ENCODE measurements around the gene CSF2.
A peak's percentile ranks its signal among the peaks of the same experiment; 100 is the strongest.
"Not testable (repeated sequence)": the region's sequence is repeated elsewhere in the genome, so short reads cannot be mapped to it uniquely, and the experiment has no call there.

The CSF2 gene

GRCh38 chr5:132094393-132095076 lies 20.9 kb downstream of the CSF2 start:
- peak; percentile 81 for DNase-seq

GRCh38 chr5:132095077-132095410 lies 21.5 kb downstream of the CSF2 start:
- DNase-seq: no peak

GRCh38 chr5:132095424-132095972 lies 21.9 kb downstream of the CSF2 start:
- DNase-seq: no peak

GRCh38 chr5:132096904-132097303 lies 23.3 kb downstream of the CSF2 start:
- no peak for DNase-seq

GRCh38 chr5:132098151-132098594 lies 24.6 kb downstream of the CSF2 start:
- peak; percentile 31 for DNase-seq

- no peak for DNase-seq
Observed at GRCh38 chr5:132098621-132099020, 25.0 kb downstream of the CSF2 start.

GRCh38 chr5:132099076-132099748 lies 25.6 kb downstream of the CSF2 start:
- no peak for DNase-seq

GRCh38 chr5:132099905-132100304 lies 26.3 kb downstream of the CSF2 start:
- DNase-seq: no peak

GRCh38 chr5:132100672-132101261 lies 27.2 kb downstream of the CSF2 start:
- DNase-seq: no peak

- no peak for DNase-seq
Observed at GRCh38 chr5:132101385-132101880, 27.8 kb downstream of the CSF2 start.

GRCh38 chr5:132102101-132102701 lies 28.6 kb downstream of the CSF2 start:
- no peak for DNase-seq

GRCh38 chr5:132102944-132103331 lies 29.3 kb downstream of the CSF2 start:
- DNase-seq: no peak

- DNase-seq: peak; percentile 58
Observed at GRCh38 chr5:132103332-132103951, 29.9 kb downstream of the CSF2 start.

- no peak for DNase-seq
Observed at GRCh38 chr5:132103969-132104391, 30.4 kb downstream of the CSF2 start.

- DNase-seq: no peak
Observed at GRCh38 chr5:132104556-132104955, 31.0 kb downstream of the CSF2 start.

GRCh38 chr5:132105688-132106087 lies 32.1 kb downstream of the CSF2 start:
- no peak for DNase-seq

GRCh38 chr5:132108495-132108894 lies 34.9 kb downstream of the CSF2 start:
- not testable (repeated sequence) for DNase-seq

- not testable (repeated sequence) for DNase-seq
Observed at GRCh38 chr5:132108957-132109356, 35.4 kb downstream of the CSF2 start.

- DNase-seq: no peak
Observed at GRCh38 chr5:132109494-132110053, 36.0 kb downstream of the CSF2 start.

GRCh38 chr5:132110195-132110594 lies 36.6 kb downstream of the CSF2 start:
- DNase-seq: no peak

GRCh38 chr5:132110930-132111329 lies 37.3 kb downstream of the CSF2 start:
- no peak for DNase-seq

GRCh38 chr5:132112111-132112510 lies 38.5 kb downstream of the CSF2 start:
- no peak for DNase-seq

Data from NCI-H226 (cell line).